Esophagus squamous epithelium (tissue), 5 donors: ENCODE measurements around the gene TCN2. TPM values are rescaled to one million over a fixed set of nuclear protein-coding genes. Genes with fewer than 3 reads are reported as not detected.
"Not testable (repeated sequence)": the region's sequence is repeated elsewhere in the genome, so short reads cannot be mapped to it uniquely, and the experiment has no call there.

Experiments used
- DNase-seq: peaks from one replicate; lab custom pipeline; 2025; lab: John Stamatoyannopoulos, UW
- H3K27ac ChIP-seq, 4 donors: fragments of 200-600 bp; sonication (generic); one replicate each; pipeline ENCODE4 v1.5.1; 2016 to 2019; ENCODE audit warnings: mild to moderate bottlenecking in 1 of 4
- H3K27me3 ChIP-seq, 4 donors: fragments of 200-600 bp; sonication (generic); 1 replicate in 3 of 4; 2 replicates in 1 of 4; pipeline versions ENCODE4 v1.5.1 to v1.6.0; 2017 to 2021; ENCODE audit warnings: antibody characterized with exemption in 1 of 4
- H3K36me3 ChIP-seq, 3 donors: fragments of 200-600 bp; sonication (generic); one replicate each; pipeline ENCODE4 v1.5.1; 2016 to 2019
- H3K4me1 ChIP-seq, 3 donors: fragments of 200-600 bp; sonication (generic); one replicate each; pipeline ENCODE4 v1.5.1; 2017 to 2019
- H3K4me3 ChIP-seq, 4 donors: fragments of 200-600 bp; sonication (generic); 1 replicate in 3 of 4; 2 replicates in 1 of 4; pipeline ENCODE4 v1.5.1; 2016 to 2019; ENCODE audit warnings: mild to moderate bottlenecking in 2 of 4, moderate library complexity in 1 of 4
- H3K9me3 ChIP-seq, 3 donors: fragments of 200-600 bp; sonication (generic); one replicate each; pipeline ENCODE4 v1.5.1; 2016 to 2019
- POLR2A ChIP-seq, 4 donors: fragments of 450-650 bp; IDR thresholded peaks; one replicate each; pipeline ENCODE4 v1.6.1; 2017; ENCODE audit warnings: antibody characterized with exemption in 4 of 4, mild to moderate bottlenecking in 4 of 4, moderate library complexity in 3 of 4
- WGBS, 2 donors: methylation state at CpG; one replicate each; pipeline ENCODE4 v1.1.5; 2018; 5-methylcytosine and 5-hydroxymethylcytosine counted together
- intact Hi-C: fragments of 100-400 bp; cut with DNase I; formaldehyde crosslinking; loops from one replicate; pipeline ENCODE4 v1.15.0; 2022
- total RNA-seq, 4 donors: library from RNA; depleted of rRNA; stranded (reverse); fragments of >200 nt; gene quantifications; one replicate each; pipeline ENCODE4 v1.1.0, GENCODE V29; 2016
- TF ChIP-seq, protein P1 (sequence below), 6 experiments: fragments of 450-650 bp in 4 of 6; fragments of 200-600 bp in 2 of 6; sonication (generic) in 2 of 6; IDR thresholded peaks; one replicate each; pipeline ENCODE4 v1.5.1; 2016 to 2019; ENCODE audit warnings: antibody characterized with exemption in 6 of 6, mild to moderate bottlenecking in 4 of 6, moderate library complexity in 4 of 6
- donor health status: DM: yes; HTN: yes; CAD: no.

Gene TCN2
- total RNA-seq, 4 donors from 2014 or later = 1.9 to 20.4 (median 10.4) TPM

DNA sequence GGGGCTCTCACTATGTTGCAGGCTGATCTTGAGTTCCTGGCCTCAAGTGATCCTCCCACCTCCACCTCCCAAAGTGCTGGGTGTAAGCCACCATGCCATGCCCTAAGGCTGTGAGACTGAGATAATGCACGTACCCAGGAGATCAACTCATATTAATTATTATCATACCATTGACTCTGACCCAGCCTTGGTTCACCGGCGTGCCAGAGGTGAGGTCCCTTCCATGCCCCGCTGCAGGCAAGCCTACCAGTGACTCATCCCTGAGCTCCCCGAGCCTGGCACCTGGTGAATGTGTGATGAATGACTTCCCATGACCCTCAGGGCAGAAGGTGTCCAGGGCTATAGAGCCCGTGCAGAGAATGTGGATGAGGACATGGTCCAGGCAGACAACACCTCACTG, 44.6 kb upstream of the TCN2 start:
- no peaks in the 10 kb centered on the region for H3K36me3 ChIP-seq
- WGBS, 2 donors = 18 to 26% methylated on average over 2 to 3 of the region's 6 CpGs
- no peak for DNase-seq

DNA sequence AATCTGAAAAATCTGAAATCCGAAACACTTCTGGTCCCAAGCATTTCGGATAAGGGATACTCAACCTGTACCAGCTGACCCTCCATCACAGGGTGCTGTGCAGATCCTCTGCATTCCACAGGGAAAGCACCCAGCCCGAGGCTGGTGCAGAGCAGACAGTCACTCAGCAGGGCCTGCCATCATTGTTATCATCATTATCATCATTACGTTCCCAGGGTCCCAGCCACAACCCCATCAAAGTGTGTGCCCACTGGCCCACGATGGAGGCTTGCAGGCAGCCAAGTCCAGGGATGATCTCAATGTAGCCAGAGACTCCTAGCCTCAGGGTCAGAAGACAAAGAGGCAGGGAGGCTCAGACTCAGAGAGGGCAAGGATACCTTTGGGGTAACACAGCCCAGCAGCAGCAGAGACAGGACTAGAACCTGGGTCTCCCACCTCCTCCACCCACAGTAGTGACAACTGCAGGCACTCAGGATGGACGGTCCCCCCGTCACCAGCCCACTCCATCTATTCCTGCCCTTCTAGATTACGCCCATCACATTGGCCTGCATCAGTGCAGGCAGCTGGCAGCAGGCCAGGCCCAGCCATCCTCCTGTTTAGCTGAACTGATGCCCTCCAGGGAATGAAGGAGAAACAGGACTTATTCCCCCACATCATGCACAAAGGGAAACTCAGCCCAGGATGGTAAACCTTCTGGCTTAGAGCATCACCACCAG, 42.8 kb upstream of the TCN2 start:
- H3K4me1 ChIP-seq = peaks cover 0 to 6% (median 0%) of the 10 kb centered on the region in 3 donors
- 65 to 80% methylated on average over 4 to 8 of the region's 8 CpGs for WGBS, 2 donors
- no peaks in the 10 kb centered on the region for H3K36me3 ChIP-seq
- TF ChIP-seq, protein P1, sequence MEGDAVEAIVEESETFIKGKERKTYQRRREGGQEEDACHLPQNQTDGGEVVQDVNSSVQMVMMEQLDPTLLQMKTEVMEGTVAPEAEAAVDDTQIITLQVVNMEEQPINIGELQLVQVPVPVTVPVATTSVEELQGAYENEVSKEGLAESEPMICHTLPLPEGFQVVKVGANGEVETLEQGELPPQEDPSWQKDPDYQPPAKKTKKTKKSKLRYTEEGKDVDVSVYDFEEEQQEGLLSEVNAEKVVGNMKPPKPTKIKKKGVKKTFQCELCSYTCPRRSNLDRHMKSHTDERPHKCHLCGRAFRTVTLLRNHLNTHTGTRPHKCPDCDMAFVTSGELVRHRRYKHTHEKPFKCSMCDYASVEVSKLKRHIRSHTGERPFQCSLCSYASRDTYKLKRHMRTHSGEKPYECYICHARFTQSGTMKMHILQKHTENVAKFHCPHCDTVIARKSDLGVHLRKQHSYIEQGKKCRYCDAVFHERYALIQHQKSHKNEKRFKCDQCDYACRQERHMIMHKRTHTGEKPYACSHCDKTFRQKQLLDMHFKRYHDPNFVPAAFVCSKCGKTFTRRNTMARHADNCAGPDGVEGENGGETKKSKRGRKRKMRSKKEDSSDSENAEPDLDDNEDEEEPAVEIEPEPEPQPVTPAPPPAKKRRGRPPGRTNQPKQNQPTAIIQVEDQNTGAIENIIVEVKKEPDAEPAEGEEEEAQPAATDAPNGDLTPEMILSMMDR (IDR thresholded peaks at IDR 0.05) = no peak
- TF ChIP-seq POLR2A (IDR thresholded peaks at IDR 0.05) = no peak
- H3K27me3 ChIP-seq = peaks cover 0 to 5% (median 0%) of the 10 kb centered on the region in 4 donors
- DNase-seq = no peak
- no peak overlapping the region for H3K4me3 ChIP-seq
- no peaks in the 10 kb centered on the region for H3K9me3 ChIP-seq
- H3K27ac ChIP-seq = no peak overlapping the region
- intact Hi-C loops = no loop called here

More for the DNA sequence above, 44.6 kb upstream of the TCN2 start:
- intact Hi-C loops = no loop called here
- Histone ChIP-seq H3K4me3 (no peak overlapping the region), H3K27me3 (peaks cover 0 to 5% (median 0%) of the 10 kb centered on the region in 4 donors), H3K4me1 (peaks cover 0 to 6% (median 0%) of the 10 kb centered on the region in 3 donors), H3K9me3 (no peaks in the 10 kb centered on the region), H3K27ac (no peak overlapping the region)
- TF ChIP-seq, protein P1 (IDR thresholded peaks at IDR 0.05) = no peak
- TF ChIP-seq POLR2A (IDR thresholded peaks at IDR 0.05) = no peak

DNA sequence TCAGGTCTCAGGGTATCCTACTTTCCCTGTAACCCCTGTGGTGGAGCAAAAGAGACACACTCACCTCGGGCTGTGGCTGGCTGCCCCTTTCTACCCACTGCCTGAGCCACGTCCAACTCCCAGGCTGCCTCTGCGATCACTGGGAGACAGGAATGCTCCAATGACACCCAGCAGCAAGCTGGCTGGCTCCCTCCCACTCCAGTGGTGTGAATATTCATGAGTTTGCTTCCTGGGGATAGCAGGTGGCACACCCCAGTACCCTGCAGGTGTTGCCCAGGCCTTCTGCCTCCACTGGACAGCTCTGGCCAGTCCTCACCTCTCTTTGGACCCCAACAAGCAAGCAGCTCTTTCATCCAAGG, 42.2 kb upstream of the TCN2 start:
- TF ChIP-seq, protein P1 (IDR thresholded peaks at IDR 0.05) = no peak
- no peak for TF ChIP-seq POLR2A (IDR thresholded peaks at IDR 0.05)
- peaks cover 0 to 6% (median 0%) of the 10 kb centered on the region in 3 donors for H3K4me1 ChIP-seq
- H3K27ac ChIP-seq = no peak overlapping the region
- no peaks in the 10 kb centered on the region for H3K36me3 ChIP-seq
- intact Hi-C loops = no loop called here
- H3K9me3 ChIP-seq = no peaks in the 10 kb centered on the region
- peaks cover 0 to 5% (median 0%) of the 10 kb centered on the region in 4 donors for H3K27me3 ChIP-seq
- no peak for DNase-seq
- no peak overlapping the region for H3K4me3 ChIP-seq
- 19 to 60% methylated on average over 1 to 2 of the region's 3 CpGs for WGBS, 2 donors

DNA sequence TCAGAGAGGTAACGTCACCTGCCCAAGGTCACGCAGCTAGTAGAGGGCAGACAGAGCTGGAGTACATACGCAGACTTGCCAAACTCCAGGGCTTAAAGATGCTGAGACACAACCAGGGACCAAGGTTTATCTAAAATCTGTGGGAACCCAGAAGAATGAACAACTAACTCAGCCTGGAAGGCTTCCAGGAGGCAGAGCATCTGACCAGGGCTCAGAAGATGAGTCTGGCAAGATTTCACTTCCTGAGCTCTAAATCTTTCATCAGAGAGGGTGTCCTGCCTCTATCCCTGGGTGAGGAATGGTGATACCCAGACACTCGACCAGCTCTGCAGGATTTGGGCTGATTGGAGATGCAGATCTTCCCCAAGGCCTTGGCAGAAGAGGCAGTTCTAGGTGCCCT, 41.6 kb upstream of the TCN2 start:
- intact Hi-C loops = no loop called here
- 66% methylated on average over 4 of the region's 4 CpGs; no CpG with 5 or more reads in 1 of the 2 donors for WGBS, 2 donors
- H3K27me3 ChIP-seq = peaks cover 0 to 5% (median 0%) of the 10 kb centered on the region in 4 donors
- DNase-seq = no peak
- TF ChIP-seq, protein P1 (IDR thresholded peaks at IDR 0.05) = no peak
- no peak for TF ChIP-seq POLR2A (IDR thresholded peaks at IDR 0.05)
- H3K4me3 ChIP-seq = no peak overlapping the region
- H3K27ac ChIP-seq = no peak overlapping the region
- no peaks in the 10 kb centered on the region for H3K36me3 ChIP-seq
- no peaks in the 10 kb centered on the region for H3K9me3 ChIP-seq
- H3K4me1 ChIP-seq = peaks cover 0 to 6% (median 0%) of the 10 kb centered on the region in 3 donors

DNA sequence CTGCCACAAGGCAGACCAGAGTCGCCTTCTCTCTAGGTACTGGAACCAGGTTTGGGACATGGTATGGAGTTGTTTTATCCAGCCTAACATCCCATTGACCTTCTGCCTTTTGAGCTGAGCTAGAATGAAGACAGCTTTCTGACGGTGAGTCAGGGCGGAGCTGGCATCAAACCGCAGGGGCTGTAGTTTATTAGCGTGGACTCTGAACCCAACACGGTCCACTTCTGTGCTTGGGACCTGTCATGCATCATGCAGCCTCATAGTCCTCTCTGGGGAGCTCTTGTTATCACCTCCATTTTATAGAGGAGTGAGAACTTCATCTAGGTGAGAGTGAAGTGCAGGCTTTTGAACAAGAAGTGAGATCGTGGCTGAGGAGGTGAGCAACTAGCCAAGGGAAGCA, 40.8 kb upstream of the TCN2 start:
- Histone ChIP-seq H3K4me3 (no peak overlapping the region), H3K36me3 (no peaks in the 10 kb centered on the region), H3K4me1 (peaks cover 0 to 6% (median 0%) of the 10 kb centered on the region in 3 donors), H3K27ac (no peak overlapping the region), H3K9me3 (no peaks in the 10 kb centered on the region), H3K27me3 (peaks cover 0 to 5% (median 0%) of the 10 kb centered on the region in 4 donors)
- intact Hi-C loops = no loop called here
- 76 to 79% methylated on average over 3 to 6 of the region's 7 CpGs for WGBS, 2 donors
- DNase-seq = no peak
- TF ChIP-seq, protein P1 (IDR thresholded peaks at IDR 0.05) = no peak
- no peak for TF ChIP-seq POLR2A (IDR thresholded peaks at IDR 0.05)

DNA sequence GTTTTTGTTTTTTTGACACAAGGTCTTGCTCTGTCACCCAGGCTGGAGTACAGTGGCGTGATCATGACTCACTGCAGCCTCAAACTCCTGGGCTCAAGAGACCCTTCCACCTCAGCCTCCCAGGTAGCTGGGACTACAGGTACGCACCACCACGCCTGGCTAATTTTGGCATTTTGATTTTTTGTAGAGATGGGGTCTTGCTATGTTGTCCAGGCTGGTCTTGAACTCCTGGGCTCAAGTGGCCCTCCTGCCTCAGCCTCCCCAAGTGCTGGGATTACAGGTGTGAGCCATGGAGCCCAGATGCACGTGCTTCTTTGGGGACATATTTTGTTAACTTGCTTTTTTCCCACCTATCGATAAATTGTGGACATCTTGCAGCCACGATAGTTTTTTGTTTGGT, 39.7 kb upstream of the TCN2 start:
- H3K27me3 ChIP-seq, H3K36me3 ChIP-seq, H3K27ac ChIP-seq, DNase-seq, H3K4me1 ChIP-seq, H3K9me3 ChIP-seq, intact Hi-C loops, H3K4me3 ChIP-seq: not testable (repeated sequence)
- WGBS, 2 donors = 80 to 86% methylated on average over 6 of the region's 6 CpGs
